GM23338 (cell line): ENCODE measurements around the gene MAVS.

ENCODE experiments used
- CREB1 ChIP-seq: fragments of 250-450 bp; sonication (Bioruptor Pico); IDR thresholded peaks from 2 replicates; pipeline ENCODE4 v1.5.0; 2020; ENCODE audit warnings: low read depth, mild to moderate bottlenecking, moderate library complexity
- EZH2 ChIP-seq: fragments of 200-600 bp; sonication (generic); IDR thresholded peaks from one replicate; pipeline ENCODE4 v1.8.0; 2017; ENCODE audit warnings: antibody characterized with exemption, mild to moderate bottlenecking, low read depth; ENCODE audit not compliant: unreplicated experiment
- EZH2phosphoT487 ChIP-seq: fragments of 200-600 bp; sonication (generic); IDR thresholded peaks from one replicate; pipeline ENCODE4 v1.8.1; 2018; ENCODE audit warnings: antibody characterized with exemption; ENCODE audit not compliant: unreplicated experiment
- JUNB ChIP-seq: IDR thresholded peaks from one replicate; pipeline ENCODE4 v1.6.1; 2016; ENCODE audit warnings: antibody characterized with exemption; ENCODE audit not compliant: unreplicated experiment
- NANOG ChIP-seq: IDR thresholded peaks from 2 replicates; pipeline ENCODE4 v1.6.1; 2016; ENCODE audit warnings: antibody characterized with exemption, borderline replicate concordance
- POLR2AphosphoS5 ChIP-seq: IDR thresholded peaks from 2 replicates; pipeline ENCODE4 v1.6.1; 2016; ENCODE audit warnings: antibody characterized with exemption, low read depth
- TF ChIP-seq, protein P1 (sequence below), 2 experiments: fragments of 200-600 bp in 1 of 2; sonication (generic) in 1 of 2; conservative IDR thresholded peaks; 2 replicates each; pipeline versions ENCODE4 v1.5.1 to v1.6.1; 2016 to 2017; ENCODE audit warnings: antibody characterized with exemption in 2 of 2, low read depth in 2 of 2, mild to moderate bottlenecking in 2 of 2, moderate library complexity in 1 of 2
- TF ChIP-seq, protein P2 (sequence below): IDR thresholded peaks from one replicate; pipeline ENCODE4 v1.6.1; 2018; ENCODE audit warnings: antibody characterized with exemption; ENCODE audit not compliant: unreplicated experiment
- TF ChIP-seq, protein P3 (sequence below): IDR thresholded peaks from 2 replicates; pipeline ENCODE4 v1.6.1; 2016; ENCODE audit warnings: antibody characterized with exemption

DNA sequence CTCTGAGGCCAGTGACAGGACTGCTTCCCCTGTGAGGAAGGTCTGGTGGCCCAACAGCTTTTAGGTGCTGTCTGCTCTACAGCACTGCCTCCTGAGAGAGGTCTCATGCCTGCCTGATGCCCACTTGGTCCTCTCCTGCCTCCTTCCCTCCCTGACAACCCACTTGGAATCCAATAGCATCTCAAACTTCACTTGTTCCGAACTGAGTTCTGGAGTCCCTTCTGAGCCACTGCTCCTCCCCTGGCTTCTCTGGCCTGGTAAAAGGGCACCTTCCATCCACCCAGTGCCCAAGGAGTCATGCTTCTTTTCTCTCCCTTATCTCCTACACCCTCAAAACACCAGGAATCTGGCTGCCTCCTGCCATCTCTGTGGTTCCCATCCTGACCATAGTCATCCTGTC is 1.9 kb downstream of the MAVS start:
- TF ChIP-seq POLR2AphosphoS5 (no peak), EZH2 (no peak), EZH2phosphoT487 (no peak), CREB1 (CRISPR knock-in tag) (no peak), JUNB (no peak), NANOG (no peak)
- TF ChIP-seq, protein P1, sequence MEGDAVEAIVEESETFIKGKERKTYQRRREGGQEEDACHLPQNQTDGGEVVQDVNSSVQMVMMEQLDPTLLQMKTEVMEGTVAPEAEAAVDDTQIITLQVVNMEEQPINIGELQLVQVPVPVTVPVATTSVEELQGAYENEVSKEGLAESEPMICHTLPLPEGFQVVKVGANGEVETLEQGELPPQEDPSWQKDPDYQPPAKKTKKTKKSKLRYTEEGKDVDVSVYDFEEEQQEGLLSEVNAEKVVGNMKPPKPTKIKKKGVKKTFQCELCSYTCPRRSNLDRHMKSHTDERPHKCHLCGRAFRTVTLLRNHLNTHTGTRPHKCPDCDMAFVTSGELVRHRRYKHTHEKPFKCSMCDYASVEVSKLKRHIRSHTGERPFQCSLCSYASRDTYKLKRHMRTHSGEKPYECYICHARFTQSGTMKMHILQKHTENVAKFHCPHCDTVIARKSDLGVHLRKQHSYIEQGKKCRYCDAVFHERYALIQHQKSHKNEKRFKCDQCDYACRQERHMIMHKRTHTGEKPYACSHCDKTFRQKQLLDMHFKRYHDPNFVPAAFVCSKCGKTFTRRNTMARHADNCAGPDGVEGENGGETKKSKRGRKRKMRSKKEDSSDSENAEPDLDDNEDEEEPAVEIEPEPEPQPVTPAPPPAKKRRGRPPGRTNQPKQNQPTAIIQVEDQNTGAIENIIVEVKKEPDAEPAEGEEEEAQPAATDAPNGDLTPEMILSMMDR (conservative IDR thresholded peaks at IDR 0.05; ENCODE audit: low read depth in 2 of 2) = no peak
- TF ChIP-seq, protein P2, sequence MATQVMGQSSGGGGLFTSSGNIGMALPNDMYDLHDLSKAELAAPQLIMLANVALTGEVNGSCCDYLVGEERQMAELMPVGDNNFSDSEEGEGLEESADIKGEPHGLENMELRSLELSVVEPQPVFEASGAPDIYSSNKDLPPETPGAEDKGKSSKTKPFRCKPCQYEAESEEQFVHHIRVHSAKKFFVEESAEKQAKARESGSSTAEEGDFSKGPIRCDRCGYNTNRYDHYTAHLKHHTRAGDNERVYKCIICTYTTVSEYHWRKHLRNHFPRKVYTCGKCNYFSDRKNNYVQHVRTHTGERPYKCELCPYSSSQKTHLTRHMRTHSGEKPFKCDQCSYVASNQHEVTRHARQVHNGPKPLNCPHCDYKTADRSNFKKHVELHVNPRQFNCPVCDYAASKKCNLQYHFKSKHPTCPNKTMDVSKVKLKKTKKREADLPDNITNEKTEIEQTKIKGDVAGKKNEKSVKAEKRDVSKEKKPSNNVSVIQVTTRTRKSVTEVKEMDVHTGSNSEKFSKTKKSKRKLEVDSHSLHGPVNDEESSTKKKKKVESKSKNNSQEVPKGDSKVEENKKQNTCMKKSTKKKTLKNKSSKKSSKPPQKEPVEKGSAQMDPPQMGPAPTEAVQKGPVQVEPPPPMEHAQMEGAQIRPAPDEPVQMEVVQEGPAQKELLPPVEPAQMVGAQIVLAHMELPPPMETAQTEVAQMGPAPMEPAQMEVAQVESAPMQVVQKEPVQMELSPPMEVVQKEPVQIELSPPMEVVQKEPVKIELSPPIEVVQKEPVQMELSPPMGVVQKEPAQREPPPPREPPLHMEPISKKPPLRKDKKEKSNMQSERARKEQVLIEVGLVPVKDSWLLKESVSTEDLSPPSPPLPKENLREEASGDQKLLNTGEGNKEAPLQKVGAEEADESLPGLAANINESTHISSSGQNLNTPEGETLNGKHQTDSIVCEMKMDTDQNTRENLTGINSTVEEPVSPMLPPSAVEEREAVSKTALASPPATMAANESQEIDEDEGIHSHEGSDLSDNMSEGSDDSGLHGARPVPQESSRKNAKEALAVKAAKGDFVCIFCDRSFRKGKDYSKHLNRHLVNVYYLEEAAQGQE = no peak
- TF ChIP-seq, protein P3, sequence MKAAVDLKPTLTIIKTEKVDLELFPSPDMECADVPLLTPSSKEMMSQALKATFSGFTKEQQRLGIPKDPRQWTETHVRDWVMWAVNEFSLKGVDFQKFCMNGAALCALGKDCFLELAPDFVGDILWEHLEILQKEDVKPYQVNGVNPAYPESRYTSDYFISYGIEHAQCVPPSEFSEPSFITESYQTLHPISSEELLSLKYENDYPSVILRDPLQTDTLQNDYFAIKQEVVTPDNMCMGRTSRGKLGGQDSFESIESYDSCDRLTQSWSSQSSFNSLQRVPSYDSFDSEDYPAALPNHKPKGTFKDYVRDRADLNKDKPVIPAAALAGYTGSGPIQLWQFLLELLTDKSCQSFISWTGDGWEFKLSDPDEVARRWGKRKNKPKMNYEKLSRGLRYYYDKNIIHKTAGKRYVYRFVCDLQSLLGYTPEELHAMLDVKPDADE = no peak
